Measurements from ENCODE around the gene TCHP. TPM values are rescaled to one million over a fixed set of nuclear protein-coding genes. Genes with fewer than 3 reads are reported as not detected.

TCHP gene
- total and polyA plus RNA-seq, 2 of the 13 experiments (the other 11 are each of a cell fraction or from before 2014, with no cell fraction given) = 6.7 to 12.2 TPM

DNA sequence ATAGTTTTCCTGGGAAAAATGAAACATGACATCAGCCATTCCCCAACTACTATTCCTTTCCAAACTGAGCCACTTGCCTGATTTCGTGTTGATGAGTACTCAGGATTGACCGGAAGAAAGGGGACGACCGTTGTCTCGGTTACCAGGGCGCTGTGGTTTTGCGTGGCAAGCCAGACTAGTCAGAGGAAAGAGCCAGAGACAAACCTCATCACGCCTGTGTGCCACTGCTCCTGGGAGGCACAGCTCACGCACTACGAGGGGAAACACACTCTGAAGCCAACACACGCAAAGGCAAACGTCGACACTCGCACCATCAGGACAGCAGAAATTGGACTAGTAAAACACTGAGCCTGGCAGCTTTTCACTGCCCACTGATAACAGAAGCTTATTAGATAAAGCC lies 61.1 kb downstream of the TCHP start (continued):
- TF ChIP-seq MED13 (CRISPR knock-in tag; IDR thresholded peaks at IDR 0.05) = no peak
- no peak for TF ChIP-seq ZNF7 (CRISPR knock-in tag; IDR thresholded peaks at IDR 0.05)
- no peak for TF ChIP-seq NFKBIZ (CRISPR knock-in tag; IDR thresholded peaks at IDR 0.05)
- TF ChIP-seq, protein P1, sequence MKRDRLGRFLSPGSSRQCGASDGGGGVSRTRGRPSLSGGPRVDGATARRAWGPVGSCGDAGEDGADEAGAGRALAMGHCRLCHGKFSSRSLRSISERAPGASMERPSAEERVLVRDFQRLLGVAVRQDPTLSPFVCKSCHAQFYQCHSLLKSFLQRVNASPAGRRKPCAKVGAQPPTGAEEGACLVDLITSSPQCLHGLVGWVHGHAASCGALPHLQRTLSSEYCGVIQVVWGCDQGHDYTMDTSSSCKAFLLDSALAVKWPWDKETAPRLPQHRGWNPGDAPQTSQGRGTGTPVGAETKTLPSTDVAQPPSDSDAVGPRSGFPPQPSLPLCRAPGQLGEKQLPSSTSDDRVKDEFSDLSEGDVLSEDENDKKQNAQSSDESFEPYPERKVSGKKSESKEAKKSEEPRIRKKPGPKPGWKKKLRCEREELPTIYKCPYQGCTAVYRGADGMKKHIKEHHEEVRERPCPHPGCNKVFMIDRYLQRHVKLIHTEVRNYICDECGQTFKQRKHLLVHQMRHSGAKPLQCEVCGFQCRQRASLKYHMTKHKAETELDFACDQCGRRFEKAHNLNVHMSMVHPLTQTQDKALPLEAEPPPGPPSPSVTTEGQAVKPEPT (CRISPR knock-in tag; IDR thresholded peaks at IDR 0.05; ENCODE audit: low read depth) = no peak
- no peak for TF ChIP-seq ZNF124 (CRISPR knock-in tag; IDR thresholded peaks at IDR 0.05)
- TF ChIP-seq ZFX (CRISPR knock-in tag; IDR thresholded peaks at IDR 0.05; ENCODE audit: low read depth) = no peak
- TF ChIP-seq EED (CRISPR knock-in tag; IDR thresholded peaks at IDR 0.05) = no peak

DNA sequence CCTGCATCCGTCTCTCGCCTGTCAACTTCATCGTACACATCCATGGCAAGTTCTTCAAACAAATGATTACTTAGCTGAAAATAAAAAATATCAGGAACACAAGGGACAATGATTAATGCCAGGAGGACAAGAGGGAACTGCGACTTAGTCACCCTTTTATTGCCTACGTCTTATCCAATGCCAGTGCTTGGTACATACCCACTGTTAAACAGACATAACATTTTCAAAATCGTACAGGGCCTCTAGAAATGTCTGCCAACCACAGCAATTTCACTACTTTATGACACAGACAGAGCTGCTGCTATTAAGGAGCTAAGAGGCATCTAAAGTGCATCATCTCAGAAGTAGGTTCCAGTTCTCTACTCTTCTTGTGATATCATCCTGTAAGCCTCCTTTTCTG lies 61.5 kb downstream of the TCHP start:
- 94% methylated on average over 6 of the region's 6 CpGs for WGBS (ENCODE audit: low lambda C conversion rate)
- Histone ChIP-seq H3K4me2 (ENCODE audit: low read depth, low read length) (no peak overlapping the region), H2AFZ (ENCODE audit: low read length) (no peak overlapping the region), H3K79me2 (ENCODE audit: insufficient read depth, low read length) (no peaks in the 10 kb centered on the region), H3K27ac (ENCODE audit: extremely low read length, insufficient read depth, low read length) (no peak overlapping the region), H3K27me3 (ENCODE audit: control insufficient read depth in 1 of 2, insufficient read depth in 2 of 2, low read length in 2 of 2) (no peaks in the 10 kb centered on the region), H3K4me1 (ENCODE audit: insufficient read depth, low read length) (peaks cover 3% of the 10 kb centered on the region; the same call in 1 of the 2 replicates), H3K36me3 (replicated peaks in 1 of 2; ENCODE audit: control insufficient read depth in 1 of 2, insufficient read depth in 2 of 2, low read length in 2 of 2) (peaks cover 22 to 56% of the 10 kb centered on the region in 2 experiments), H3K9ac (ENCODE audit: insufficient read depth, low read depth, low read length) (no peak overlapping the region), H3K9me3 (ENCODE audit: low read length) (no peaks in the 10 kb centered on the region), H3K4me3 (replicated peaks in 1 of 3; ENCODE audit: insufficient read depth in 1 of 3, low read depth in 2 of 3, low read length in 3 of 3) (no peak overlapping the region), H4K20me1 (ENCODE audit: insufficient read depth, low read length) (no peaks in the 10 kb centered on the region)
- FAIRE-seq (no peak), ATAC-seq (no peak), DNase-seq (ENCODE audit: low spot score) (no peak)
- ChIA-PET POLR2A (no interaction called here), CTCF (ENCODE audit: low intra/inter-chr PET ratio, low total read pairs) (no interaction called here)
- BruUV-seq (replicated peaks) = no TSS peak
- in situ Hi-C loops (cut with HindIII; ENCODE audit: extremely low pct_ligation_motif_present, low pct_unique_long_range_greater_than_20kb) (no loop called here), intact Hi-C loops (cut with micrococcal nuclease; ENCODE audit: unreplicated experiment) (no loop called here)
- TF ChIP-seq, protein P2, sequence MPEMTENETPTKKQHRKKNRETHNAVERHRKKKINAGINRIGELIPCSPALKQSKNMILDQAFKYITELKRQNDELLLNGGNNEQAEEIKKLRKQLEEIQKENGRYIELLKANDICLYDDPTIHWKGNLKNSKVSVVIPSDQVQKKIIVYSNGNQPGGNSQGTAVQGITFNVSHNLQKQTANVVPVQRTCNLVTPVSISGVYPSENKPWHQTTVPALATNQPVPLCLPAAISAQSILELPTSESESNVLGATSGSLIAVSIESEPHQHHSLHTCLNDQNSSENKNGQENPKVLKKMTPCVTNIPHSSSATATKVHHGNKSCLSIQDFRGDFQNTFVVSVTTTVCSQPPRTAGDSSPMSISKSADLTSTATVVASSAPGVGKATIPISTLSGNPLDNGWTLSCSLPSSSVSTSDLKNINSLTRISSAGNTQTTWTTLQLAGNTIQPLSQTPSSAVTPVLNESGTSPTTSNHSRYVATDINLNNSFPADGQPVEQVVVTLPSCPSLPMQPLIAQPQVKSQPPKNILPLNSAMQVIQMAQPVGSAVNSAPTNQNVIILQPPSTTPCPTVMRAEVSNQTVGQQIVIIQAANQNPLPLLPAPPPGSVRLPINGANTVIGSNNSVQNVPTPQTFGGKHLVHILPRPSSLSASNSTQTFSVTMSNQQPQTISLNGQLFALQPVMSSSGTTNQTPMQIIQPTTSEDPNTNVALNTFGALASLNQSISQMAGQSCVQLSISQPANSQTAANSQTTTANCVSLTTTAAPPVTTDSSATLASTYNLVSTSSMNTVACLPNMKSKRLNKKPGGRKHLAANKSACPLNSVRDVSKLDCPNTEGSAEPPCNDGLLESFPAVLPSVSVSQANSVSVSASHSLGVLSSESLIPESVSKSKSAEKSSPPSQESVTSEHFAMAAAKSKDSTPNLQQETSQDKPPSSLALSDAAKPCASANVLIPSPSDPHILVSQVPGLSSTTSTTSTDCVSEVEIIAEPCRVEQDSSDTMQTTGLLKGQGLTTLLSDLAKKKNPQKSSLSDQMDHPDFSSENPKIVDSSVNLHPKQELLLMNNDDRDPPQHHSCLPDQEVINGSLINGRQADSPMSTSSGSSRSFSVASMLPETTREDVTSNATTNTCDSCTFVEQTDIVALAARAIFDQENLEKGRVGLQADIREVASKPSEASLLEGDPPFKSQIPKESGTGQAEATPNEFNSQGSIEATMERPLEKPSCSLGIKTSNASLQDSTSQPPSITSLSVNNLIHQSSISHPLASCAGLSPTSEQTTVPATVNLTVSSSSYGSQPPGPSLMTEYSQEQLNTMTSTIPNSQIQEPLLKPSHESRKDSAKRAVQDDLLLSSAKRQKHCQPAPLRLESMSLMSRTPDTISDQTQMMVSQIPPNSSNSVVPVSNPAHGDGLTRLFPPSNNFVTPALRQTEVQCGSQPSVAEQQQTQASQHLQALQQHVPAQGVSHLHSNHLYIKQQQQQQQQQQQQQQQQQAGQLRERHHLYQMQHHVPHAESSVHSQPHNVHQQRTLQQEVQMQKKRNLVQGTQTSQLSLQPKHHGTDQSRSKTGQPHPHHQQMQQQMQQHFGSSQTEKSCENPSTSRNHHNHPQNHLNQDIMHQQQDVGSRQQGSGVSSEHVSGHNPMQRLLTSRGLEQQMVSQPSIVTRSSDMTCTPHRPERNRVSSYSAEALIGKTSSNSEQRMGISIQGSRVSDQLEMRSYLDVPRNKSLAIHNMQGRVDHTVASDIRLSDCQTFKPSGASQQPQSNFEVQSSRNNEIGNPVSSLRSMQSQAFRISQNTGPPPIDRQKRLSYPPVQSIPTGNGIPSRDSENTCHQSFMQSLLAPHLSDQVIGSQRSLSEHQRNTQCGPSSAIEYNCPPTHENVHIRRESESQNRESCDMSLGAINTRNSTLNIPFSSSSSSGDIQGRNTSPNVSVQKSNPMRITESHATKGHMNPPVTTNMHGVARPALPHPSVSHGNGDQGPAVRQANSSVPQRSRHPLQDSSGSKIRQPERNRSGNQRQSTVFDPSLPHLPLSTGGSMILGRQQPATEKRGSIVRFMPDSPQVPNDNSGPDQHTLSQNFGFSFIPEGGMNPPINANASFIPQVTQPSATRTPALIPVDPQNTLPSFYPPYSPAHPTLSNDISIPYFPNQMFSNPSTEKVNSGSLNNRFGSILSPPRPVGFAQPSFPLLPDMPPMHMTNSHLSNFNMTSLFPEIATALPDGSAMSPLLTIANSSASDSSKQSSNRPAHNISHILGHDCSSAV (CRISPR knock-in tag; IDR thresholded peaks at IDR 0.05; ENCODE audit: borderline replicate concordance) = no peak
- TF ChIP-seq FIP1L1 (IDR thresholded peaks at IDR 0.05; ENCODE audit: borderline replicate concordance, insufficient read depth, low read depth, low read length) = no peak

Data from HepG2 (cell line).